Ascending aorta (tissue), 2 donors: Measurements from ENCODE around the gene MEA1. TPM values are rescaled to one million over a fixed set of nuclear protein-coding genes. Genes with fewer than 3 reads are reported as not detected.

ENCODE experiments used
- DNase-seq, 2 donors: peaks; one replicate each; pipeline ENCODE4 v3.0.0-alpha.2; 2019; ENCODE audit warnings: low spot score in 2 of 2
- H3K27ac ChIP-seq, 2 donors: fragments of 200-600 bp; sonication (generic); one replicate each; pipeline ENCODE4 v1.5.1; 2016 to 2017; ENCODE audit warnings: mild to moderate bottlenecking in 1 of 2
- H3K27me3 ChIP-seq: fragments of 200-600 bp; sonication (generic); one replicate; pipeline ENCODE4 v1.5.1; 2017
- H3K36me3 ChIP-seq, 2 donors: fragments of 200-600 bp; sonication (generic); one replicate each; pipeline ENCODE4 v1.5.1; 2016
- H3K4me1 ChIP-seq, 2 donors: fragments of 200-600 bp; sonication (generic); one replicate each; pipeline ENCODE4 v1.5.1; 2016 to 2017; ENCODE audit warnings: mild to moderate bottlenecking in 1 of 2
- H3K4me3 ChIP-seq, 2 donors: fragments of 200-600 bp; sonication (generic); one replicate each; pipeline ENCODE4 v1.5.1; 2016 to 2017; ENCODE audit warnings: mild to moderate bottlenecking in 1 of 2
- H3K9me3 ChIP-seq, 2 donors: fragments of 200-600 bp; sonication (generic); one replicate each; pipeline ENCODE4 v1.5.1; 2016
- CTCF ChIP-seq, 3 experiments: fragments of 200-600 bp in 2 of 3; fragments of 450-650 bp in 1 of 3; sonication (generic) in 2 of 3; IDR thresholded peaks; one replicate each; pipeline ENCODE4 v1.5.1; 2016 to 2019; ENCODE audit warnings: antibody characterized with exemption in 3 of 3, mild to moderate bottlenecking in 1 of 3, moderate library complexity in 1 of 3
- intact Hi-C: fragments of 100-400 bp; cut with DNase I; formaldehyde crosslinking; loops from one replicate; pipeline ENCODE4 v1.15.1; 2023
- total RNA-seq: library from RNA; depleted of rRNA; stranded (reverse); fragments of >200 nt; gene quantifications from one replicate; pipeline ENCODE4 v1.1.0, GENCODE V29; 2016

Gene MEA1
- total RNA-seq, 1 donor from 2014 or later = 61.1 TPM

DNA sequence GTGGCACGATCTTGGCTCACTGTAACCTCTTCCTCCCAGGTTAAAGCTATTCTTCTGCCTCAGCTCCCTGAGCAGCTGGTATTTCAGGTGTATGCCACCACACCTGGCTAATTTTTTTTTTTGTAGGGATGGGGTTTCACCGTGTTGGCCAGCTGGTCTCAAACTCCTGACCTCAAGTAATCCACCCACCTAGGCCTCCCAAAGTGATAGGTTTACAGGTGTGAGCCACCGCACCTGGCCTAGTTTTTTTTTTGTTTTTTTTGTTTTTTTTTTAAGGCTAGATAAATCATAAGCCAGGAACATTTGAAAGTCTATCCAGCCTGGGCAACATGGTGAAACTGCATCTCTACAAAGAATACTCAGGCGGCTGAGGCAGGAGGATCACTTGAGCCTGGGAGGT lies 18.6 kb upstream of the MEA1 start:
- DNase-seq = no peak
- no peaks in the 10 kb centered on the region for H3K27me3 ChIP-seq
- intact Hi-C loops = no loop called here
- no peaks in the 10 kb centered on the region for H3K4me1 ChIP-seq
- TF ChIP-seq CTCF (IDR thresholded peaks at IDR 0.05) = no peak
- H3K4me3 ChIP-seq = no peak overlapping the region
- no peaks in the 10 kb centered on the region for H3K9me3 ChIP-seq
- H3K36me3 ChIP-seq = peaks cover 61 to 68% of the 10 kb centered on the region in 2 donors
- no peak overlapping the region for H3K27ac ChIP-seq

DNA sequence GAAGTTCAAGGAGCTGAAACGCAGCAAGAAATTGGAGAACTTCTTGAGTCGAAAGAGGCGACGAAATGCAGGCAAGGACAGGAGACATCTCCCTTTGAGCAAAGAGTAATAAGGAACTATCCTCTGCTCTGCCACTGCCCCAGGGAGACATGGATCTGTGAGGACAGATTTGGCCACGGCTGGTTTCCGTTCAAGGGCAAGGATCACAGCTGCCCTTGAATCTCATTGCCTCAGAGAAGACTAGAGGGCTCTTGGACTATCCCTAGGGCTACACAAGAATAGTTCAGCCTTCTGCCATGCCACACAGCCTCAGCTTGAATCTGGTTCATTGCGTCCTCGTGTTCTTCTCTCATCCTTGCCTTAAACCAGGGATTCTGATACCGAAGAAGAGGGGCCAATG lies 15.4 kb upstream of the MEA1 start:
- Histone ChIP-seq H3K27ac (no peak overlapping the region), H3K27me3 (no peaks in the 10 kb centered on the region), H3K4me1 (peaks cover 0 to 2% of the 10 kb centered on the region in 2 donors), H3K36me3 (peaks cover 79 to 88% of the 10 kb centered on the region in 2 donors), H3K4me3 (no peak overlapping the region), H3K9me3 (no peaks in the 10 kb centered on the region)
- DNase-seq = no peak
- no peak for TF ChIP-seq CTCF (IDR thresholded peaks at IDR 0.05)
- intact Hi-C loops = no loop called here

DNA sequence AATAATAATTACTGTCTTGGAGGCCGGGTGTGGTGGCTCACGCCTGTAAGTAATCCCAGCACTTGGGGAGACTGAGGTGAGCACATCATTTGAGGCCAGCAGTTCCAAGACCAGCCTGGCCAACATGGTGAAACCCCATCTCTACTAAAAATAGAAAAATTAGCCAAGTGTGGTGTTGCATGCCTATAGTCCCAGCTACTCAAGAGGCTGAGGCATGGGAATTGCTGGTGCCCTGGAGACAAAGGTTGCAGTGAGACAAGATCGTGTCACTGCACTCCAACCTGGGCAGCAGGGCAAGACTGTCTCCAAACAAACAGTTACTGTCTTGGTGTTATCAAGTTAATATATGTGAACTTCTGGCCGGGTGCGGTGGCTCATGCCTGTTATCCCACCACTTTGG lies 12.6 kb upstream of the MEA1 start:
- Histone ChIP-seq H3K9me3 (no peaks in the 10 kb centered on the region), H3K36me3 (peaks cover 69% of the 10 kb centered on the region in 2 donors), H3K4me1 (peaks cover 4 to 15% of the 10 kb centered on the region in 2 donors), H3K27me3 (no peaks in the 10 kb centered on the region), H3K27ac (no peak overlapping the region), H3K4me3 (no peak overlapping the region)
- no peak for DNase-seq
- TF ChIP-seq CTCF (IDR thresholded peaks at IDR 0.05) = no peak
- intact Hi-C loops = no loop called here

- intact Hi-C loops = no loop called here
- peaks cover 54 to 56% of the 10 kb centered on the region in 2 donors for H3K36me3 ChIP-seq
- DNase-seq = no peak
- H3K4me1 ChIP-seq = peaks cover 9 to 21% of the 10 kb centered on the region in 2 donors
- no peaks in the 10 kb centered on the region for H3K27me3 ChIP-seq
- no peak for TF ChIP-seq CTCF (IDR thresholded peaks at IDR 0.05)
- H3K27ac ChIP-seq = no peak overlapping the region
- H3K9me3 ChIP-seq = no peaks in the 10 kb centered on the region
- no peak overlapping the region for H3K4me3 ChIP-seq
Observed at GRCh38 chr6:43024436-43024835, 10.7 kb upstream of the MEA1 start.

GRCh38 chr6:43021270-43022047 lies 7.7 kb upstream of the MEA1 start, which contains the start of gene RRP36:
RRP36 (plus strand) TSS chr6:43021623; CDS start chr6:43021655, 32 bp downstream.
- no peak for TF ChIP-seq CTCF (IDR thresholded peaks at IDR 0.05)
- H3K27ac ChIP-seq = peak within 1 kb of the TSS; percentile 79 to 95
- DNase-seq = peak; percentile 35 to 90
- H3K27me3 ChIP-seq = no peaks in the 10 kb centered on the region
- H3K4me3 ChIP-seq = peak within 1 kb of the TSS; percentile 77 to 98
- no peaks in the 10 kb centered on the region for H3K9me3 ChIP-seq
- H3K36me3 ChIP-seq = peaks cover 47 to 48% of the 10 kb centered on the region in 2 donors
- H3K4me1 ChIP-seq = peaks cover 15 to 27% of the 10 kb centered on the region in 2 donors
- intact Hi-C loops = loop anchor here (1.0 kb wide), 1 partner anchor 38 kb away; the partner anchor contains the start of genes KLC4 and MRPL2
